GM18505 (cell line): ENCODE data around the gene EIF3B.
"Not testable (repeated sequence)": the region's sequence is repeated elsewhere in the genome, so short reads cannot be mapped to it uniquely, and the experiment has no call there.

Source experiments
- ATAC-seq: cut with Tn5 transposase; IDR thresholded peaks from one replicate; pipeline ENCODE4 v1.9.1; 2021; ENCODE audit not compliant: unreplicated experiment
- POLR2A ChIP-seq: IDR thresholded peaks from 4 replicates; pipeline ENCODE4 v1.6.1; 2011; ENCODE audit warnings: borderline replicate concordance; ENCODE audit not compliant: insufficient read depth, insufficient read length; ENCODE audit errors: extremely low read depth

EIF3B gene

DNA sequence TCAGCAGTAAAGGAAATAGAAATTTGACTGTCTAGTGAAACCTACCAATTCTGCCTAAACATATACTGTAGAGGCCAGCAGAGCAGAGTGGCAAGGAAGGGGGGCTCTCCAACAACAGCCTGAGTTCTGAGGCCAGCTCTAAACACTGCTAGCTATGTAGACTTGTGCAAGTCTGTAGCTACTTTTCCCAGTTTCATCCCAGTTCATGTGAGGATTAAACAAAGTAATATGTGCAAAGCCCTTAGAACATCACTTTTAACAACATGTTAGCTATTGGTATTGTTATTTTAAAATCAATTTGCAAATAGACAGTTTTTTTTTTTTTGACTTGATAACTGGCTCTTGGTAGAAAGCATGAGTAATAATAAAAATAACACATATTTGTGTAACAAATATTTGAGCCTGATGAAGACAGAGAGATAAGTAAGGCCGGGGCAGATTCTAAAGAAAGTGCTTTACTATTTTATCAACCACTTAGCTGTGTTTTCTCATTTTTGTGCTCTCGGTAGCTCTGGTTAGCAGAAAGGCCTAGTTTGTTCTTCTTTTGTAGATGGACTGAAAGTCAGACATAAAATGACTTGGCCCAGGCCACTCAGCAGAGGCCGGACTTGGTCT is 58.1 kb downstream of the EIF3B start:
- ATAC-seq = no peak
- TF ChIP-seq POLR2A = no peak

DNA sequence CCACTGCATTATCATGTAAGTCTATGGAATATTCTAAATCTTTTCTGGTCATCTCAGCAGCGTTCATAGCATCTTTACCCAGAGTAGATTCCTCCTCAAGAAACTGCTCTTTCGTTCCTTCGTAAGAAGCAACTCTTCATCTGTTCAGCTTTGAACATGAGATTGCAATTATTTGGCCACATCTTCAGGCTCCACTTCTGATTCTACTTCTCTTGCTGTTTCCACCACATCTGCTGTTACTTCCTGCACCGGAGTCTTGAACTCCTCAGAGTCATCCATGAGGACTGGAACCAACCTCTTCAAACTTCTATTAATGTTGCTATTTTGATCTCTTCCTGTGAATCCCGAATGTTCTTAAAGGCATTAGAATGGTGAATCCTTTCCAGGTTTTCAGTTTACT is 61.4 kb downstream of the EIF3B start:
- no peak for ATAC-seq
- no peak for TF ChIP-seq POLR2A

DNA sequence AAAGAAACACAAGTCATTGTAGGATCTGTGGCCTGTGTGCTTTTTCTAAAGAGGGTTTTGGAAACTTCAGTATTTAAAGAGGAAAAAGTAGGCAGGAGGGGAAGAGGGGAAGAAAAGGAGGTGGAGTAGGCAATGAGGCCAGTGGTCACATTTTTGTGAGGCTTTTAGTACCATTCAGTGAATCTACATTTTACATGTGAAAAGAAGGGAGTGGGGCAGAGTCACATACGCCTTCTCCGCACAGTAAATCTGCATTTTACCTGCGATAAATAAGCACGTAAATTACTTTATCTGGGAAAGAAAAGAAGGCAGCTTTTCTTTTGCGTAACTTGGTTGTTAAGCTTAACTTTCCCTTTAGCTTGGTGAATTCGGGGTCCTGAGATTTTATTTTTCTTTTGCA is 62.0 kb downstream of the EIF3B start:
- no peak for ATAC-seq
- TF ChIP-seq POLR2A = no peak

DNA sequence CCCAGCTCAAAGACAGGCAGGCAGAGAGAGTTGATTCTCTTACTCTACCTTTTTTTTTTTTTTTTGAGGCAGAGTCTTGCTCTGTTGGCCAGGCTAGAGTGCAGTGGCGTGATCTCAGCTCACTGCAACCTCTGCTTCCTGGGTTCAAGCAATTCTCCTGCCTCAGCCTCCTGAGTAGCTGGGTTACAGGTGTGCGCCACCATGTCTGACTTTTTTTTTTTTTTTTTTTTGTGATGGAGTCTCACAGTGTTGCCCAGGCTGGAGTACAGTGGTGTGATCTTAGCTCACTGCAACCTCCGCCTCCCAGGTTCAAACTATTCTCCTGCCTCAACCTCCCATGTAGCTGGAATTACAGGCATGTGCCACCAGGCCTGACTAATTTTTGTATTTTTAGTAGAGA is 62.6 kb downstream of the EIF3B start:
- not testable (repeated sequence) for ATAC-seq

- TF ChIP-seq POLR2A = no peak
- no peak for ATAC-seq
Measured at GRCh38 chr7:2417981-2418481, 63.4 kb downstream of the EIF3B start.

GRCh38 chr7:2420216-2420933 is 65.7 kb downstream of the EIF3B start:
- no peak for ATAC-seq
- no peak for TF ChIP-seq POLR2A

DNA sequence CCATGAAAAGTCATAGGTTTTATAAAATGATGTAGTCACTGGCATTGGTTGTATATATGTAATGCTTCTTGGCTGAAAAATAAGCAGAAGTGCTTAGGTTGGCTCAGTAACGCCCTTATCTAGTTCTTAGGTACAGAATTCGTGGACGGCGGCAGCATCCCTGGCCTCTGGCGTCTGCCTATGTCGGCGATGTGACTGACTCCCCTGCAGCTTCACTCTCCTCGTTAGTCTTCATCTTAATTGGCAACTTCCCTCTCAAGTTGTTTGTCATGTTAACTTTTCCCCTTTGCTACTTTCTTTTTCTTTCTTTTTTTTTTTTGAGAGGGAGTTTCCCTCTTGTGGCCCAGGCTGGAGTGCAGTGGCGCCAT is 67.3 kb downstream of the EIF3B start:
- no peak for TF ChIP-seq POLR2A

DNA sequence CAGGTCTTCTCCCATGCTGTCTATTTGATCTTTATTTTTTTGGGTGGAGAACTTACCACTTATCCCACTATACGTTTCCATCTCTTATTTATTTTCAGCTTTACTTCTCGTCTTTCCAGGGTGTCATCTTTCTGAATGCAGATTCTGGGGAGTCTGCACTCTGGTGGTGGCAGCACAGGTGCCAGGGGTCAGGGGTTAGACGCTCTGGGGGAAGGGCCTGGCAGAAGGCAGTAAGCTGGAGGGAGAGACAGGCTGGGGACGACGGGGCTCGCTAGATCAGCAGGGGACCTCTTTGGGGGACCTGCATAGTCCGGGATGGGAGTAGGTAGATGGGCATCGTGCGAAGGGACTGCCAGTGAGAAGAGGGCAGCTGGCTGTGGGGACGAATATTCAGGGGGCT is 71.1 kb downstream of the EIF3B start:
- no peak for TF ChIP-seq POLR2A
- ATAC-seq = no peak

More for the DNA sequence above, 67.3 kb downstream of the EIF3B start:
- no peak for ATAC-seq
